Right renal cortex interstitium (tissue), 3 donors: Measurements from ENCODE around the gene GMPR. TPM values are rescaled to one million over a fixed set of nuclear protein-coding genes. Genes with fewer than 3 reads are reported as not detected.

ENCODE experiments used
- DNase-seq, 3 donors: peaks; one replicate each; pipeline ENCODE4 v3.0.0-alpha.2; 2013; ENCODE audit warnings: low read depth in 3 of 3, low spot score in 2 of 3
- polyA plus RNA-seq, 3 donors: library from polyadenylated mRNA; unstranded; fragments of 120-200 nt; gene quantifications; one replicate each; pipeline ENCODE4 v1.2.1, GENCODE V29; 2013; ENCODE audit not compliant: insufficient read length in 3 of 3

Gene GMPR
- polyA plus RNA-seq, 3 donors: 11.9 to 14.9 (median 12.8) TPM

DNA sequence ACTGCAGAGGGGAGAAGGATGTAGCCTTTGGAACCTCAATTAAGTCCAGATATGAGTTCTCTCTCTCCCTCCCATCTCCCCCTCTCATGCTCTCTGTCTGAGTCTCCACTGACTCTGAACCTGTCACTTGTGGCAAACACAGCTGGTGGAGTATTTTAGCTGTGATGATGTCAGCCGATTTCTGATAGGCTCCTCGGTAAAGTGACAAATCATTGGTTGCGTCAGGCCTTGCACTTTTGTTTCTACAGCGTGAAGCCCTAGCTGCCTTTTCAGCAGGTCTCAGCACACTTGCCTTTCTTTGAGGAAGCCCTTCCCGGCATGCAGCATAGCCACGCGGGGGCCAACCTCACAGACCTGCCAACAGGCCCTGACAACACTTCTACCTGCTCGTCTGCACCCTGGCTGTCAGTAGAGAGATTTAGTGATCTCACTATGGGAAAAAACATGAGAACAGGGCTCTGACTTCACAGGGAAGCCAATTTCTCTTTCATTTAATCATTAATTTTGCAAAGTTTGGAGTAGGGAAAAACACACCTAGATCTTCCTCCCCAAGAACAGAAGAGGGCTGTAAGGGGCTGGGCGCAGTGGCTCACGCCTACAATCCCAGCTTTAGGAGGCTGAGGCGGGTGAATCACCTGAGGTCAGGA, 84.4 kb downstream of the GMPR start:
- DNase-seq: peak; percentile 58 to 72 (median 70)

DNA sequence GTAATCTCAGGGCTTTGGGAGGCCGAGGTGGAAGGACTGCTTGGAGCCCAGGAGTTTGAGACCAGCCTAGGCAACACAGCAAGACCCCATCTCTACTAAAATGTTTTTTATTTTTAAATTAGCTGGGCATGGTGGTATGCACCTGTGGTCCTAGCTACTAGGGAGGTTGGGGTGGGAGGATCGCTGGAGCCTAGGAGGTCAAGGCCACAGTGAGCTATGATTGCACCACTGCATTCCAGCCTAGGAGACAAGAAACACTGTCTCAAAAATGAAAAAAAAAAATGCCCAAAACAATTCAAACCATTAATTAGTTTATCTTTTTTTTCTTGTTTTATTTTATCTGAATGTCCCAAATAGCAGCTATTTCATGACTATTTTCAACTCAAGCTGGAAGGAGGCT, 85.8 kb downstream of the GMPR start:
- no peak for DNase-seq

DNA sequence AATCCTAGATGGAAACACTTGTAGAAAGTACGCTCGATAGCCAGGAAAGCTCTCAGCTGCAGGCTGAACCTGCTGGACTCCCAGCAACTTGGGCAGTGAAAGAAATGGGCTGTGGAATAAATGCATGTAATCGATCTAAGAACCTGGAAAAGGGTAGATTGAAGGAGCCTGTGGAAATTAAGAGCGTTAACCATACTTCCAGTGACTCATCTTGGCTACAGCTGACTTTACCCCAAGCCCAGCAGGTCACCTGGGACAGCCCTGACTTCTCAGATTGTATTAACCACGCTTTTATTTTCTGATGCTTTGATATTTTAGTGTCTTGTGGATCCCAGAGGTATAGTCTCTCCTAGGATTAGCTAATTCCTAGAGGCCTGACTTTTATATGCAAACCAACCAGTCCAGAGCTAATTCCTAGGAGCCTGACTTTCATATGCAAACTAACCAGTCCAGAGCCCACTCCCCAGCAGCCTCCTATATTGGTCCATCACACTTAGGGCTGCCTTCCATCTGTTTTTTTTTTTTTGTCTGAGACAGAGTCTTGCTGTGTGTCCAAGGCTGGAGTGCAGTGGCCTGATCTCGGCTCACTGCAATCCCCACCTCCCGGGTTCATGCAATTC, 86.3 kb downstream of the GMPR start:
- no peak for DNase-seq

DNA sequence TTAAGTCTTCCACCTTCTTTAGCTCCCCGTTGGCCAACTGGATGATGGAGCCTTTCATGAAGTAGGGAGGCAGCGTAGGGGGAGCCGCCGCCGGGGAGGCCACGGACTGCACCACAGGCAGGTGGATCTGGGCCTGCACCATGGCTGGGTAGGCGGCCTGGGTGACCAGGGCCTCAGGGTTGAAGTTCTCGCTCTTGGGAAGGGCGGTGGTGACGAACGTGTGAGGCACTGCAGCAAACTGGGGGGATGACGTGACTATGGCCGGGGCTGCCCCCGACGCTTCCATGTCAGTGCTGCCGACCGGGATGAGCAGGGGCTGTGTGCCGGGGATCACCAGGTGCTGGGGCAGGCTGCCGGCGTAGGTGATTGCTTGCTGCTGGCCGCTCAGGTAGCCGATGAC, 88.1 kb downstream of the GMPR start:
- DNase-seq: no peak

DNA sequence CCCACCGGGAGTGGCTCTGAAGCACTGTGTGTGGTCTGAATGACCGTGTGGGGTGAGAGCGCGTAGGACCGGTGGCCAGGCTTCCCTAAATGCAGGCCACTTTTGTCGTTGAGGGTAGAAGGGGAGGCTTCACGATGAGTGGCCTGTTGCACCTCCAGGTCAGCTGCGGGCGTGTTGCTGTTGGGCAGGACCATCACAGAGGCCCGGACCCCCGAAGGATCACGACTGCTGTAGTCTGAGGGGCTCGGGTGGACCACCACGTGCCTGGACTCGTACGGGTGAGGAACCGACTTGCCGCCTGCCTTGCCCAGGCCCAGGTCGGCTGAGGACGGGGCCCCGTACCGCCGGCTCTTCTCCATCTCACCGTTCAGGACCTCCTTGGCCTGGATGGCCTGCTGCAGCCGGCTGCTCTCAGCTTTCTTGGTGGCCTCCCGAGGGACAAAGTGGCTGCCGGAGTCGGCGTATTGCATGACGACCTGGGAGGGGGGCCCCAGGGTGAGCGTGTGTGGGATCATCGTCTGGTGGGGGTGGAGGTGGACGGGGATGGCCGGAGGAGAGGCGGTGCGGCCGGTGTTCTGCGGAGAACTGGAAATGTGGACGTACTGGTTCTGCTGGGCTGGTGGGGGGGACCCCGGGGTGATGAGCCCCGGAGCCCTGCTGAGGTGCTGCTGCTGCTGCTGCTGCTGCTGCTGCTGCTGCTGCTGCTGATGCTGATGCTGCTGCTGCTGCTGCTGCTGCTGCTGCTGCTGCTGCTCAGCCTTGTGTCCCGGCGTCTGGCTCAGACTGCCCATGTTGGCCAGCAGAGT, 88.8 kb downstream of the GMPR start:
- DNase-seq: no peak

DNA sequence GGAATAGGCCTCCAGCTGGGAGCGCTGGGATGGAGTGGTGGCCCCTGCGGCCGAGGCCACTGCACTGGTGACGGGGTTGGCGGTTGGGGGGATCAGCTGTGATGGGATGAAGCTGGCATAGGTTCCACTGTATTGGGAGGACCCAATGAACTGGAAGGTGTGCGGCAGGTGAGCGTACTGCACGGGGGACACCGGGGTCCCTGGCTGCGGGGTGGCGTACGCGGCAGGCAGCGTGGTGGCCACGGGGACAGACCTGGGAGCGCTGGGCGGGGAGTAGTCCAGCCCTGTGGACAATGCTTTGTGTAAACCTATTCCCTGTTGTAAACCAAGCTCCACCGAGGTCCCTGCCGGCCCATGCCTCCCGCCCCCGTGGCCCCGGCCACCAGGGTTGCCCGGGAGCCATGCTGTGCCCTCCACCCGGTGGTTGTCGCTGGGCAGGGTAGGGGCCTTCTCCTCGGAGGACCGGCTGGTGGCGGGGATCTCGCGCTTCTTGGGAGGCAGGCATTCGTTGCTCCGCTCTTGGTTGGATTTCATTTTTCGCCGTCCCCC, 89.5 kb downstream of the GMPR start:
- DNase-seq: no peak

DNA sequence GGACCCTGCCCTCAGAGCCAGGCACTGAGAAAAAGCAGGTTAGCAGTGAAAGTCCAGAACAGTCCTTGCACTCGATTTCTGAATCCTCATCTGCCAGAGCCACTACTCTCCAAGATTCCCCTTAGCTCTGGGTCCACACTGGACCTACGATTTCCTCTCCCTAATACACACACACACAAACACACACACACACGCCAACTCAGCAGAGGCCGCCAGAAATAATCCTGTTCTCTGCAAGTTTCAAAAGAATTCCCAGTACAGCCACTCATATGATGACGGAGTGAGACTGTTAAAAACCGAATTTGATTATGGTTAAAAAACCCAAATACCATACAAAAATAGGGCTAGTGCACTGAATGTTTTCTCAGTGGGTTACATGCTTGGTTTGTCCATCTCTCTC, 90.8 kb downstream of the GMPR start:
- no peak for DNase-seq

DNA sequence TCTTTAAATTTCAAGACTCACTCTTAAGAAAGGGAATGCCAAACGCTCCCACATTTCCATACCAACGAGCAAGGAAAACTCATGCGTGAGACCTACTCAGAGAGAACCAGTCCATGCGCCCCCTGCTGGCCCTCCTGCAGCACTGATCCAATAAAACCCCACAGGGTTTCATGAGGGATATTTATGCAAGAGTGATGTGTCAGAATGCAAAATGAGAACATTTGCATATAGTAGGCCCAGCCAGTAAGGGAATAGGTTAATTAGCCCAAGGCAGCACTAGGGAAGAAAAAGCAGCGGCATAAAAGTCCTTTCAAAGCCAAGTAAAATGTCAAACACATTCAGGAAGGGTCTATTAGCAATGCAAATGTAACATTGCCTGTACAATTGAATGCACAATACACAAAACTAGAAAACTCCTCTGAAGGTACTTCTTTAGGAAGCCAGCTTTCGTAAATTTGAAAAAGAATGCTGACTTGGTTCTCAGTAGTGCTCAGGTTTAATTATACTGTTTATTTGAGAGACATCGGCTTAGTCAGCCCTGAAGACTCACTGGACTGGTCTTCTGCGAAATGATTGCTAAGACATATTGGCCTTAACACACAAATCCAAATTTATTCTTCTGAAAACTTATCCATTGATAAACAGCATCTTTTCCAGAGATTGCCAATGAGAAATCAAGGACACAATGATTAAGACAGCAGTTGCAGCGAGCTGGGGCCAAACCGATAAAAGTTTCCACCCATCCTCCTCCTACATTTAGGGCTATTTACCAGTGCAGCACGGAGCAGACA, 93.2 kb downstream of the GMPR start:
- no peak for DNase-seq

DNA sequence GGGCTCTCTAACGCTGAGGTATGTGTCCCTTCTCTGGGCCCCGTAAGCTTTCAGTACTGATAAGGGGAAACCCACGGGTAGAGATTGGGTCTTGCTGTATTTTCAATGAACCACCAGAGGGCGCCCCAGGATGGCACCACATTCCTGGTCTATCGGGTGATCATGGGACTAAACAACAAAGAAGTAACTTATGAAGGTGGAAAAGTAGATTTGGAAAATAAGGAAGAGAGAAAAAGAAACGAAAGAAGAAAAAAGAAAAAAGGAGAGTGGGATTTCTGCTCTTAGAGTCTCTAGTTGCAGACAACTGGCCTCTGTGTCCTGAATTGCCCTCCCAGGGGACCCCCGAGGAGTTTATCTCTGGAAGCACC, 93.8 kb downstream of the GMPR start:
- peak in 2 of 3 donors; percentile 53 to 65 for DNase-seq

DNA sequence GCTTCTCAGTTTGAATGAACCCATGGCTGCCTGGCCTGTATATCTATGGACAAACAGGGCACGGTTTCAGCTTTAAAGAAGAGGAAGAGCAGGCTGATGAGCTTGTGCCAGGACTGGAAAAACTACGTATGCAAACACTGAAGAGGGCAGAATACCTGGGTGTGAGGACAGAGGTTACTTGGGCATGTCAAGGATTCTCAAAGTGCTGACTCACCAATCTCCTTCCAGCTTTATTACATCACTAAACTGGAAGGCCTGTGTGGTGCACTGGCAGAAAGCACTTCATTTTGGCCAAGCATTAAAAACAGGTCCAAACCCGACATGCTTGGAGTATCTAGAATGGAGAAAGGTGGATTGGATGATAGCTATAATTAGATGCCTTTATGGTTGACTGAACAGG, 95.2 kb downstream of the GMPR start:
- no peak for DNase-seq

DNA sequence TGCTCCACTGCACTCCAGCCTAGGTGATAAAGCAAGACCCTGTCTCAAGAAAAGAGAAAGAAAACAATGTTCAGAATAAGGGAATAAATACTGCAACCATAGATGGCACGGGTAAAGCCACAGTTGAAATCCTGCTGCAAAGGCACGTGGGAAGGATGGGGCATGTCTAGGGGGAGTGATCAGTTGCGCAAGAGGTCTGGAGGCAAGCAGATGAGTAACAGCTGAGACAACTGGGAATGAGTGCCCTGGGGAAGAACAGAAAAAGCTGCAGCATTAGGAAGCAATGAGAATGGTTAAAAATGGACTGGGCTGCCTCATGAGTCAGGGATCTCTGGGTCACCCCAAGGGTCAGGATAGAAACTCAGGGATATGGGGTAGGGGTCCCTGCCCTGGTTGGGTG, 96.3 kb downstream of the GMPR start:
- no peak for DNase-seq

DNA sequence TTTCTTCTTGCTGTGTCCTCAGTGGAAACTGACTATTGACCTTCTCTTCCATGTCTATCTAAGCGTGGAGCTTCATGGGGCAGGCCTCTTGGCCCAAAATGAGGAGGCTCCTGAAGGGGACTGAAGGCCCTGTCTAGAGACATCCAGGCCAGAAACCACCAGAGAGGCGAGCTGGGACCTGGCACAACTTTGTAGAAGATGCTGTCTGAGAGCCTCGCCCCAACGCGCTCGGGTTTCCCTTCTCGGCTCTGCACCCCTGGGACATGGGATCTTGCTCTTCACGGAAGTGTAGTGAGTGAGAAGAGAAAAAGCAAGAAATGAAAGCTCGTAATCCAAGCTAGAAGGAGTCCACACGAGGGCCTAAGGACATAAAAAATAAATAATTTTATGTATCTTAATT, 96.8 kb downstream of the GMPR start:
- no peak for DNase-seq

DNA sequence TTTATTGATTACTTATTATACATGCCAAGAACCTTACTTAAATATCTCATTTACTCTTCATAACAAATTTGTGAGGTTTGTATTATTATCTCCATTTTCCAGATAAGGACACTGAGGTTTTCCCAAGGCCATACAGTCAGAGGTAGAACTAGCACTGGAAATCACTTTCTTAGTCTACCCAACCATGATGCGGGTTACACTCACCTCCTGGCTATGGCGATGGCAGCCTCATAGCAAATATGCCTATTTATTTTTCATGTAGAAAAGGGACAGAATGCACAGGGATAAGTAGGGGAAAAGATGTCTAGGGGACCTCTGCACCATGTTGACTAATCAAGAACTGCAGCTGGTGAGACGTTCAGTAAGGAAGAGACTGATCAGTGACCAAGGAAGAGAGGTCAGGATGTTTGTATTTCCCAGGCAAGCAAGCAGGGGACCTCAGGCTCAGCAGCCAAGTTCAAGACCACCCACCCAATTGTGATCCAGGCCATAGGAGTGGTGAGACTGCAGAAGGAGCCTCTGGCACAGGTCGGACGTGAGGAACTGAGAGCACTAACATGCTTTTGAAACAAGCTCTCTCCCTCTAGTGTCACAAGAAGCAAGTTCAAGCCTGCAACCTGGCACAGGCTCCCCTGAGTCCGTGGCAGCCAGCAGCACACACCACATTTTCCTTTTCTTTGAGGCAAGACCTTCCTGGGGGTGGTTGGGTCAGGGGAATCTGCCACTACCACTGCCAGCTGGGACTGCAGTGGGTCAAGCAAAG, 97.8 kb downstream of the GMPR start:
- DNase-seq: no peak

DNA sequence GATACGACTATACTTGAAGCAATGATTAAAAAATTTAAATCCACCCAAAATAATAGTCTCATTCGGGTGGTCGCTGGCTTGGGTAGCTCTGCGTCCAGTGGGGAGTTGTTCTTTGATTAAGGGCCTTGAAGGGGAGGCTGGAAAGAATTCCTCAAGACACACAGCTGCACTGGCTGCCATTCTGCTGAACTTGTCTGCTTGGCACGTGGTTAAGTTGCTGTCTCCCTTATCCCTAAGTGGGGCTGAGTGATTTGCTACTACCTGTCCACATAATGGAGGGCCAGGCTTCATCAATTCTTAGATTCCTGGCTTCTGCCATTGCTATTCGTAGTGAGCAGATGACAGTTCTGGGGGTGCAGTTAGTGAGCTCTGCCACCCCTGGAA, 98.5 kb downstream of the GMPR start:
- DNase-seq: no peak

DNA sequence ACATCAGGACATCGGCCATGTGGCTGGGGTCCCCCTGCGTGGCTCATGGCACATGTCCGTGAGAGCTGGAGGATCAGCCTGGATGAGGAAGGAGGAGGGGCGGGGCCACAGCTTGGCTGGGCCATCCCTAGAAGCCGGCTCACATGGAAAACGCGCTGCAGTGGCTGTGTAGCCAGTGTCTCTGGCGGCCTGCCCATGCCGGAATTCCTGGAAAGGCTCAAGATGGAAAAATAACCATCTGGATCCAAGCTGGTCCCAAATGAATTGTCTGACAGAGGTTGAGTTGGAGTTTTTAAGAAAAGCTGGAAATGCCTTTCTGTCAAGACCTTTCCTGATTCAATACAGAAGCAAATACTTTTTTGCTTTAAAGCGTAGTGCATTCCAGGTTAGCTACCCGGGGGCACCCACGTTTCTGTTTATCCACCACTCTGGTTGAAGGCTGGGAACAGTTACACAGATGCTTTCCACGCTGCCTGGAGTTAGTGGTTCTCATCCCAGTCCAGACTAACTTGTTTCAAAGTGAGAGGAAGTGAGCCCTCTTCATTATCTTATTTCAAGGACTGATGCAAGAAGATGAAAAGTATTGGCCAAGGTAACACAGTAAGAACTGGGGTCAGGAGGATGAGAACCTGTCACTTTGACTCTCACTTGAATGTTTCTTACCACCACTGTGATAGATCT, 99.0 kb downstream of the GMPR start:
- peak; percentile 65 to 74 (median 70) for DNase-seq

DNA sequence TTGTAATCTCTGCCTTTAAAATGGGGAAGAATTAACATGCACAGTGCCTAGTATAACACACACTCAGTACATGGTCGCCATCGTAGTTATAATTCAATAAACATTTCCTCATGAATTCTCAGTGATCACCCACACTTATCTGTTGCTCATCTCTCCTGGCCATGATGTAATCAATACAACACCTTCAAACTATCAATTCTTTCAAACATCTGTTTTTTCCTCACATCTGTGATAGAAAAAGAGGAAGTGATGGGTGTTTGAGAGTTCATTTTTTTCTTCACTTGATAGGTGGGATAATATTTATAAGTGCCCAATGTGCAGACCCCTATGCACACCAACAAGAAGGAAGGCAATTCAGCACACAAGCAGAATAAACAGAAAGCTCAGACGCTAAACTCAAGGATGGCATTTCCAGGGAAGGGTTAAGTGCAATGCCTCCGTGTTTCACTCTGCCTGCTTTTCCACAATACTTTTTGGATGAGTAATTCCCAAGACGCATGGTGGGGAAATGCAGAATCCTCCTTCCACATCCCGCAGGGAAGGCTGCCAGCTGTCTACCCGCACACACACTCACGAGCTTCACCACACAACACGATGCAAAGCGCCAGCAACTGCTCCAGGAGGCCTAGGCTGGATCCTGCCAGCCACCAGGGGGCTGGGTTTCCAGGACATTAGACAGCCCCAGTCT, 100.3 kb downstream of the GMPR start:
- DNase-seq: no peak

DNA sequence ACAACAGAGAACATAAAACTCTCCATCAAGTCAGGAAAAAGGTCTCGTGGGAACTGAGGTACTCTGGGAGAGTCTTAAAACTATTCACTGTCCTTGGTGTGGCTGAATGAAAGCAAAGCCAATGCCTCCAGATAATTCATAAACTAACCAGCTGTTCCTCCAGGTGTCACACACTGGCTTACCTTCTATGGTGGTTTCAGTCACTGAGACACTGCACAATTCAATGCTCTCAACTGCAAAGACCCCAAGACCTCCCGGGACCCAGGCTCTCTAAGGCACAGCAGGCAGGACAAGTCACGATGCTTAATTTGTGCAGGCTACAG, 100.8 kb downstream of the GMPR start:
- DNase-seq: no peak

DNA sequence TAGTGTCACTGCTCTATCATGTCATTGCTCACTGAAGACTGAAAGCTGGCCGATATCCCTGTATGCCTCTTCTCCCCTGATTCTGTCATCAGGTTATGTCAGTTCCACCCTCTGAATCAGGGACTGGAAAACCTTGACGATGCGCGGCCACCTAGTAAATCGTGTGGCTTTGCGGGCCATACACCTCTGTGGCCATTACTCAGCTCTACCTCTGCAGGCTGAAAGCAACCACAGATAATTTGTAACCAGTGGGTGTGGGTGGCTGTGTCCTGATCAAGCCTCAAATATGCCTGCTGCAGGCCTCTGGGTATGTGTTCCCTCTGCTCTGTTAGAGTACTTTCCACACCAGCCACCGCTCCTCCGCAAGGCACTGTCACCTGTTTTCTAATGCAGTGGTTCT, 105.2 kb downstream of the GMPR start:
- DNase-seq: no peak

DNA sequence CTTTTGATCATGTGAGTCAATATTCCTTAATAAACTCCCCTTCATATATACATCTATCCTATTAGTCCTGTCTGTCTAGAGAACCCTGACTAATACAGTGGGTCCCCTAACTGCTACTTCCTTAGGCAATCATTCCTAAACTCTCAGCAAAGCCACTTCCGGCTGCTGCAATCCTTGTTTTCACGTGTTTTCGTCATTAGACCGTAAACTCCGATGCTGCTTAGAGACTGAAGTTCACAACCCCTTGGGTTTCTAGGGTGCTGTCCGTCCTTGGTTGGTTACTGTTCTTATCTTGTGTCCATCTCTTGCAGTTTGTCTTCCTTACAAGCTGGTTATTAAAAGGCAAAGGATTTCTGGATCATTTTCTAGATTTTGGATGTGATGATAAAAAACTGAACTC, 106.4 kb downstream of the GMPR start:
- DNase-seq: no peak
